Measurements from ENCODE around the gene SNRNP35.
"Not testable (repeated sequence)": the region's sequence is repeated elsewhere in the genome, so short reads cannot be mapped to it uniquely, and the experiment has no call there.

The SNRNP35 gene, protein sequence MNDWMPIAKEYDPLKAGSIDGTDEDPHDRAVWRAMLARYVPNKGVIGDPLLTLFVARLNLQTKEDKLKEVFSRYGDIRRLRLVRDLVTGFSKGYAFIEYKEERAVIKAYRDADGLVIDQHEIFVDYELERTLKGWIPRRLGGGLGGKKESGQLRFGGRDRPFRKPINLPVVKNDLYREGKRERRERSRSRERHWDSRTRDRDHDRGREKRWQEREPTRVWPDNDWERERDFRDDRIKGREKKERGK

DNA sequence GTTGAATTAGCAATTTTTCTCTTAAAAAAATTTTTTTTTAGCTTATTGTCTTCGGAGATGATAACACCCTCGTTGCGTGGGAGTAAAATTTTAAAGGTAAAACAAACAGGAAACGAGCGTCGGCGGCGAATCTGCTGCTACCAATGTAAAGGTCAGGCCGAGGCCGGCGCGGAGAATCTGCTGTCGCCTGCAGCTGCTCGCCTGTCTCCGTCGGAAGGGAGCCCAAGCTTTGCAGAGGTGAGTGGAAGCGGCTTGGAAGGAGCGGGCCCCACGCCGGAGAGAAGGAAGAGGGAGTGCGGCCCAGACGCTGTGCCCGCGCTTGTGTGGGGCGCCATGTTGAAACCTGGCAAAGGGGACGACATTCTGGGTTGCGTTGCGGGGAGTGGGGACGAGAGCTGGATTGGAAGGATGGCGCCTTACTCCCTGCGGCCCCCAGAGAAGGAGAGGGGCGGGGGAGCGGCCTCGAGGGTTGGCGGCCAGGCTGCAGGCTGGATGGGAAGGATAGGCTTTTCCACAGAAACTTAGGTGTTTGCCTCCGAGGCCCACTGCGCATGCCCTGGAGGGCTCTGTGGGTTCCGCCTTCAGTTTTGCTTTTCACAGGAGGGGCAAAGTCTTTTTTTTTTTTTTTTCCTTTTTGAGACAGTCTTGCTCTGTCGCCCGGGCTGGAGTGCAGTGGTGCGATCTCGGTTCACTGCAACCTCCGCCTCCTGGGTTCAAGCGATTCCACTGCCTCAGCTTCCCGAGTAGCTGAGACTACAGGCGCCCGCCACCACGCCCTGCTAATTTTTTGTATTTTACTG lies at the start of gene SNRNP35:
SNRNP35 (plus strand) TSS at position 160 of the 800 bp plus-strand sequence. CDS start 7,402 bp downstream, outside the sequence.
- peak; percentile 78 for DNase-seq (ENCODE audit: low spot score)
- in situ Hi-C loops (cut with MboI; ENCODE audit: low pct_unique_long_range_greater_than_20kb, low sequenced_read_pairs, unreplicated experiment) = no loop called here
- TF ChIP-seq, protein P1, sequence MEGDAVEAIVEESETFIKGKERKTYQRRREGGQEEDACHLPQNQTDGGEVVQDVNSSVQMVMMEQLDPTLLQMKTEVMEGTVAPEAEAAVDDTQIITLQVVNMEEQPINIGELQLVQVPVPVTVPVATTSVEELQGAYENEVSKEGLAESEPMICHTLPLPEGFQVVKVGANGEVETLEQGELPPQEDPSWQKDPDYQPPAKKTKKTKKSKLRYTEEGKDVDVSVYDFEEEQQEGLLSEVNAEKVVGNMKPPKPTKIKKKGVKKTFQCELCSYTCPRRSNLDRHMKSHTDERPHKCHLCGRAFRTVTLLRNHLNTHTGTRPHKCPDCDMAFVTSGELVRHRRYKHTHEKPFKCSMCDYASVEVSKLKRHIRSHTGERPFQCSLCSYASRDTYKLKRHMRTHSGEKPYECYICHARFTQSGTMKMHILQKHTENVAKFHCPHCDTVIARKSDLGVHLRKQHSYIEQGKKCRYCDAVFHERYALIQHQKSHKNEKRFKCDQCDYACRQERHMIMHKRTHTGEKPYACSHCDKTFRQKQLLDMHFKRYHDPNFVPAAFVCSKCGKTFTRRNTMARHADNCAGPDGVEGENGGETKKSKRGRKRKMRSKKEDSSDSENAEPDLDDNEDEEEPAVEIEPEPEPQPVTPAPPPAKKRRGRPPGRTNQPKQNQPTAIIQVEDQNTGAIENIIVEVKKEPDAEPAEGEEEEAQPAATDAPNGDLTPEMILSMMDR (IDR thresholded peaks at IDR 0.05; ENCODE audit: extremely low read depth, insufficient read depth, missing control alignments) = no peak

DNA sequence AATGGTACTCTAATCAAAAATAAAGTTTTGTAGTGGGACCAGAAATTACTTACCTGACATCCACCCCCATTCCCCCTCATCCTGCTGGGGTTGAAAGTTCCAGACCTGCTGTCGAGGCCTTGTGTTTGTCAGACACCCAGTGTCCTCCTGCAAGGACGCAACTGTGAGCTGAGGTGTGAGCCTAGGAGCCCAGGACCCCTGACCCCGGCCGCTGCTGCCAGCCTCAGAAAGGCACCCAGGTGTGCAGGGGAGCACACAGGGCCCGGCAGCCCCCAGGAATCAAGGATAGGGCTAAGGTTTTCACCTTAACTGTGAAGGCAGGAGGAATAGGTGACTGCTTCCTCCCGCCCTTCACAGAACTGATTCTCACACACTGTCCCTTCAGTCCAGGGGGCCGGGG lies 49.3 kb upstream of the SNRNP35 start:
- DNase-seq (ENCODE audit: low spot score); in situ Hi-C loops (cut with MboI; ENCODE audit: low pct_unique_long_range_greater_than_20kb, low sequenced_read_pairs, unreplicated experiment): not testable (repeated sequence)

DNA sequence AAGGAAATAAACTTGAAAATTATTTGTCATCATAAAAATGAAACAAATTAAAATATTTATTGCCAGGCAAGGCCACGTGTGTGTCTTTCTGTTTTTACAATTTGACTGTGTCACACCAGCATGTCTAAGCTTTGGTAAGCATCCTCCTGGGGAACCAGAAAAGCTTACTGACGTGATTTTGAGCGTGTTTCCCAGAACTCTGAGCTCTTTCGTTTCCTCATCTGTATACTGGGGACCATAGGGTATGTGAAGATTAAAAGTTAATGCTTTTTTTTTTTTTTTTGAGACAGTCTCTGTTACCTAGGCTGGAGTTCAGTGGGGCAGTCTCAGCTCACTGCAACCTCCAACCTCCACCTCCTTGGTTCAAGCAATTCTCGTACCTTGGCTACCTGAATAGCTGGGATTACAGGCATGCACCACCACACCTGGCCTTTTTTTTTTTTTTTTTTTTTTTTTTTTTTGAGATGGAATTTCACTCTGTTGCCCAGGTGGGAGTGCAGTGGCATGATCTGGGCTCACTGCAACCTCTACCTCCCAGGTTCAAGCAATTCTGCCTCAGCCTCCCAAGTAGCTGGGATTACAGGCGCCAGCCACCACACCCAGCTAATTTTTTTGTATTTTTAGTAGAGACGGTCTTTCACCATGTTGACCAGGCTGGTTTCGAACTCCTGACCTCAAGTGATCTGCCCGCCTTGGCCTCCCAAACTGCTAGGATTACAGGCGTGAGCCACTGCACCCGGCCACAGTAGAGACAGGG lies 48.5 kb upstream of the SNRNP35 start:
- DNase-seq (ENCODE audit: low spot score); in situ Hi-C loops (cut with MboI; ENCODE audit: low pct_unique_long_range_greater_than_20kb, low sequenced_read_pairs, unreplicated experiment): not testable (repeated sequence)

DNA sequence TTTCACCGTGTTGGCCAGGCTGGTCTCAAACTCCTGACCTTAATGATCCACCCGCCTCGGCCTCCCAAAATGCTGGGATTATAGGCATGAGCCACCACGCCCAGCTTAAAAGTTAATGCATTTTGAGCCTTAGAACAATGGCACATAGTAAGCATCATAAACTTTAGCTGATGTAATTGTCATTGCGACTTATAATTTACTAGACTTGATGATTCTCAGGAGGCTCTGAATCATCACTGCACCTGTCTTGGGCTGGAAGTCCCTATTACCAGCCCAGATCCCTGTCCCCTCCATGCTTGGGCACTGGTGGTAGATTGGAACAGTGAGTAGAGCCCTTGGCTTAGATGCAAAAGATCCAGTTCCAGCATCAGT lies 47.9 kb upstream of the SNRNP35 start:
- no peak for DNase-seq (ENCODE audit: low spot score)
- TF ChIP-seq, protein P1 (IDR thresholded peaks at IDR 0.05; ENCODE audit: extremely low read depth, insufficient read depth, missing control alignments) = no peak
- in situ Hi-C loops (cut with MboI; ENCODE audit: low pct_unique_long_range_greater_than_20kb, low sequenced_read_pairs, unreplicated experiment) = no loop called here

DNA sequence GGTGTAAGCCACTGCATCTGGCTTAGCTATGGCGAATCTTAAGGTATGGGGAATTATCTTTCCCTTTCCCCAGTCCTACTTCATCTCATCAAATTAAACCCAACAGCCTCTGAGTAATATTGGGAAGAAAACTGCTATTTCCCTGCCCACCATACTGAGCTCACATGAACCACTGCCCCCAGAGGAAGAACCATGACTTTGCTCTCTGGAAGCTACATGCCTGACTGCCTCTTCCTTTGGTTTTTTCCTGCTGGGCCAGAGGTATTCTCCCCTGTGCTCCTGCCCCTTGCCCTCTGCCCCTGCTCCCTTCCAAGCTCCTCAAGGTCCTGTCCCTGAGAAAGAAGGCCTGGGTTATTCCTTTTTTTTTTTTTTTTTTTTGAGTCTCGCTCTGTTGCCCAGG lies 36.6 kb upstream of the SNRNP35 start:
- in situ Hi-C loops (cut with MboI; ENCODE audit: low pct_unique_long_range_greater_than_20kb, low sequenced_read_pairs, unreplicated experiment) = no loop called here
- TF ChIP-seq, protein P1 (IDR thresholded peaks at IDR 0.05; ENCODE audit: extremely low read depth, insufficient read depth, missing control alignments) = no peak
- no peak for DNase-seq (ENCODE audit: low spot score)

DNA sequence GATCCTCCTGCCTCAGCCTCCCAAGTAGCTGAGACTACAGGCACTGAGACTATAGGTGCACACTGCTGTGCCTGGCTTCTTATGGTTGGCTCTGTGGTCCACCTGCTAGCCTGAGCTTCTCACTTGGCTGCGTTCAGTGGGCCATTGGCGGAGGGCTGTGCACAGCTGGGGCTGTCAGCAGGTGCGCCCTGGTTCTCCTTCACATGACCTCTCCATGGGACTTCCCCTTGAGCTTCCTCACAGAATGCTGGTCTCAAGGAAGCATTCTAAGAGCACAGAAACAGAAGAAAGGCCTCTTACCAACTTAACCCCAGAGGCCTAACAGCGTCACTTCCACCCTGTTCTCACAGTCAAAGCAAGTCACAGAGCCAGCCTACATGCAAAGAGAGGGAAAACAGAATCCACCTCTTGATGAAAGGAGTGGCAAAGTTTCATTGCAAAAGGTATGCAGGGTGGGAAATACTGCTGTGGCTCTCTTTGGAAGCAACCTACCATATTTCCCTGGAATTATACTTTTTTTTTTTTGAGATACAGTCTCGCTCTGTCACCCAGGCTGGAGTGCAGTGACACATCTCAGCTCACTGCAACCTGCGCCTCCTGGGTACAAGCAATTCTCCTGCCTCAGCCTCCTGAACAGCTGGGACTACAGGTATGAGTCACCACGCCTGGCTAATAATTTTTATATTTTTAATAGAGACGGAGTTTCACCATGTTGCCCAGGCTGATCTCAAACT lies 30.7 kb upstream of the SNRNP35 start:
- TF ChIP-seq, protein P1 (IDR thresholded peaks at IDR 0.05; ENCODE audit: extremely low read depth, insufficient read depth, missing control alignments) = no peak
- peak; percentile 75 for DNase-seq (ENCODE audit: low spot score)
- in situ Hi-C loops (cut with MboI; ENCODE audit: low pct_unique_long_range_greater_than_20kb, low sequenced_read_pairs, unreplicated experiment) = no loop called here

DNA sequence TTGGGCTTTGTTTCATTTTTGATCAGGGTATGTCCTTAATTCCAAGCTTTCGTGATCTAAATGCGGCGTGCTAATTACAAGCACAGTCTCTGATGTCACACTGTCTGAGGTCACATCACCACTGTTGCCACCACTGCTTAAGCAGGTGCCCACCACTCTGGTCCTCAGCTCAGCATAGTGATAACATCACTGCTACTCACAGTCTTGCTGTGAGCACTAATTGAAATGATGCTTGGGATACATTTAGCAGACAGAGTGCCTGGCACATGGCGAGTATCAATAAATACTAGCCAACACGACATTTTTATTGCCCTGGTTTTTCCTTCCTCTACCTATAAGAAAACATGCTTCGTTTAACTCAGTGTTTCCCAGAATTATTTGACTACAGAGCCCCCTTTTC lies 29.3 kb upstream of the SNRNP35 start:
- DNase-seq (ENCODE audit: low spot score) = no peak
- TF ChIP-seq, protein P1 (IDR thresholded peaks at IDR 0.05; ENCODE audit: extremely low read depth, insufficient read depth, missing control alignments) = no peak
- in situ Hi-C loops (cut with MboI; ENCODE audit: low pct_unique_long_range_greater_than_20kb, low sequenced_read_pairs, unreplicated experiment) = no loop called here

DNA sequence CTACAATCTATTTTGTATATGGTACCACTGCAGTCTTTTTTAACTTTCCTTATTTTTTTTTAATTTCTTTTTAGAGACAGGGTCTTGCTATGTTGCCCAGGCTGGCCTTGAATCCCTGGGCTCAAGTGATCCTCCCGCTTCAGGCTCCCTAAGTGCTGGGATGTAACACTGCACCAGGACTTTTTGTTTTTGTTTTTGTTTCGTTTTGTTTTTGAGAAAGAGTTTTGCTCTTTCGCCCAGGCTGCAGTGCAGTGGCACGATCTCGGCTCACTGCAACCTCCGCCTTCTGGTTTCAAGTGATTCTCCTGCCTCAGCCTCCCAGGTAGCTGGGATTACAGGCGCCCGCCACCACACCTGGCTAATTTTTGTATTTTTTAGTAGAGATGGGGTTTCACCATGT lies 28.8 kb upstream of the SNRNP35 start:
- DNase-seq (ENCODE audit: low spot score); in situ Hi-C loops (cut with MboI; ENCODE audit: low pct_unique_long_range_greater_than_20kb, low sequenced_read_pairs, unreplicated experiment): not testable (repeated sequence)

DNA sequence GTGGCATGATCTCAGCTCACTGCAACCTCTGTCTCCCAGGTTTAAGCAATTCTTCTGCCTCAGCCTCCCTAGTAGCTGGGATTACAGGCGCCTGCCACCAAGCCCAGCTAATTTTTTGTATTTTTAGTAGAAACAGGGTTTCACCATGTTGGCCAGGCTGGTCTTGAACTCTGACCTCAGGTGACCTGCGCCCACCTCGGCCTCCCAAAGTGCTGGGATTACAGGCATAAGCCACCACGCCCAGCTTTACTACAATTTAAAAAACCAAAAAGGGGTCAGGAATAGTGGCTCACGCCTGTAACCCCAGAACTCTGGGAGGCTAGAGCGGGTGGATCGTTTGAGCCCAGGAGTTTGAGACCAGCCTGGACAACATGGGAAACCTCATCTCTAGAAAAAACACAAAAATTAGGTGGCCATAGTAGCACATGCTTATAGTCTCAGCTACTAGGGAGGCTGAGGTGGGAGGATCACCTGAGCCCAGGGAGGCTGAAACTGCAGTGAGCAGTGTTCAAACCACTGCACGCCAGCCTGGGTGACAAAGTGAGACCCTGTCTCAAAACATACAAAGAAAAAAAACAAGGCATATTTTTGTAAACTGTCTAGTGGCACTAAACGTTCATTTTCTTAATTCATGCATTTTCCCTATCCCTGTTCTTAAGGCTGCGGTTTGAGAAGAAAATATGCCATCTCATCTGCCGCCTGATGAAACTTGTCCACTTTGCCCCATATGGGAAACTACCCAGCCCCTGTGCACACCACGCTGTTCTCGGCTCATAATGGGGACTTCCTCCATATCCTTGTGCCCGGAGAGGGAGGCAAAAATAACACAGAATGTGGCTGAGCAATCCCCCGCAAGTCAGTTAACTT lies 25.8 kb upstream of the SNRNP35 start:
- DNase-seq (ENCODE audit: low spot score); in situ Hi-C loops (cut with MboI; ENCODE audit: low pct_unique_long_range_greater_than_20kb, low sequenced_read_pairs, unreplicated experiment): not testable (repeated sequence)
